HepG2 (cell line): Measurements from ENCODE around the gene FAM117B.

Experiments used
- HHEX ChIP-seq: IDR thresholded peaks from 2 replicates; pipeline ENCODE4 v1.6.1; 2016; ENCODE audit warnings: control low read depth
- SMAD3 ChIP-seq: sonication (generic); formaldehyde crosslinking; IDR thresholded peaks from 2 replicates; pipeline ENCODE4 v1.4.0; 2020; ENCODE audit warnings: missing genetic modification reagents
- TCF12 ChIP-seq, 2 experiments: fragments of 450-650 bp in 1 of 2; sonication (generic) in 1 of 2; formaldehyde crosslinking in 1 of 2; IDR thresholded peaks; 2 replicates each; pipeline versions ENCODE4 v1.6.1 to v1.8.0; 2017 to 2022; ENCODE audit warnings: antibody characterized with exemption in 1 of 2, mild to moderate bottlenecking in 1 of 2, missing genetic modification reagents in 1 of 2, moderate library complexity in 1 of 2
- TF ChIP-seq, protein P1 (sequence below): sonication (generic); formaldehyde crosslinking; IDR thresholded peaks from 2 replicates; pipeline ENCODE4 v1.5.0; 2020; ENCODE audit warnings: mild to moderate bottlenecking, missing genetic modification reagents, moderate library complexity
- TF ChIP-seq, protein P2 (sequence below): sonication (generic); formaldehyde crosslinking; IDR thresholded peaks from 2 replicates; pipeline ENCODE4 v1.4.0; 2020; ENCODE audit warnings: missing genetic modification reagents

DNA sequence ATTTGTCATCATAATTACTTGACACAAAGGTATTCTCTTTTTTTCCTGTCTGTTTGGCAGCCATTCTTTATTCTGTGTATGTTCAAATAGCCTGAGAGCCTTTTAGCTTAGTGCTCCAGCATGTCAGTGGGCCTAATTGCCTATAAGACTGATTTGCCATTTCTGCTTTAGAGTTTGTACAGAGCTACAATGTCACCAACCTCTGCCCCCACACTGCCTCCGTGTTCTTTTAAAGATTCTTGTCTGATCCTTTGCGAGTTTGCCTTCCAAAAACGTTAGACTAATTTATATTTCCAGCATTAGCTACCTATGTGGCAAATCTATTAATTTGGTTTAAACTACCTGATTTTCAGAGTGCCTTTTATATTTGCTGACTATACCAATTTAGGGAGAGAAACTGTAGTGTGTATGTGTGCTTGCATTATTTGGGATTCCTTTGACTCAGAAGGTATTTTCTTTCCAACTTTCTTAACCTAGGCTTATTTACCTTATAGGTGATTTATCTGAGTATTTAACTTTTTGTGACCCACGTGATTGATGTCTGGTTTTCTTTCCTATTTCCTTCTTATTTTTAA, 70.8 kb downstream of the FAM117B start:
- TF ChIP-seq, protein P1, sequence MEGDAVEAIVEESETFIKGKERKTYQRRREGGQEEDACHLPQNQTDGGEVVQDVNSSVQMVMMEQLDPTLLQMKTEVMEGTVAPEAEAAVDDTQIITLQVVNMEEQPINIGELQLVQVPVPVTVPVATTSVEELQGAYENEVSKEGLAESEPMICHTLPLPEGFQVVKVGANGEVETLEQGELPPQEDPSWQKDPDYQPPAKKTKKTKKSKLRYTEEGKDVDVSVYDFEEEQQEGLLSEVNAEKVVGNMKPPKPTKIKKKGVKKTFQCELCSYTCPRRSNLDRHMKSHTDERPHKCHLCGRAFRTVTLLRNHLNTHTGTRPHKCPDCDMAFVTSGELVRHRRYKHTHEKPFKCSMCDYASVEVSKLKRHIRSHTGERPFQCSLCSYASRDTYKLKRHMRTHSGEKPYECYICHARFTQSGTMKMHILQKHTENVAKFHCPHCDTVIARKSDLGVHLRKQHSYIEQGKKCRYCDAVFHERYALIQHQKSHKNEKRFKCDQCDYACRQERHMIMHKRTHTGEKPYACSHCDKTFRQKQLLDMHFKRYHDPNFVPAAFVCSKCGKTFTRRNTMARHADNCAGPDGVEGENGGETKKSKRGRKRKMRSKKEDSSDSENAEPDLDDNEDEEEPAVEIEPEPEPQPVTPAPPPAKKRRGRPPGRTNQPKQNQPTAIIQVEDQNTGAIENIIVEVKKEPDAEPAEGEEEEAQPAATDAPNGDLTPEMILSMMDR (CRISPR knock-in tag): no peak
- no peak for TF ChIP-seq TCF12 (IDR thresholded peaks at IDR 0.05)
- no peak for TF ChIP-seq TCF12 (CRISPR knock-in tag; IDR thresholded peaks at IDR 0.05)
- no peak for TF ChIP-seq SMAD3
- TF ChIP-seq HHEX (CRISPR knock-in tag): no peak
- TF ChIP-seq, protein P2, sequence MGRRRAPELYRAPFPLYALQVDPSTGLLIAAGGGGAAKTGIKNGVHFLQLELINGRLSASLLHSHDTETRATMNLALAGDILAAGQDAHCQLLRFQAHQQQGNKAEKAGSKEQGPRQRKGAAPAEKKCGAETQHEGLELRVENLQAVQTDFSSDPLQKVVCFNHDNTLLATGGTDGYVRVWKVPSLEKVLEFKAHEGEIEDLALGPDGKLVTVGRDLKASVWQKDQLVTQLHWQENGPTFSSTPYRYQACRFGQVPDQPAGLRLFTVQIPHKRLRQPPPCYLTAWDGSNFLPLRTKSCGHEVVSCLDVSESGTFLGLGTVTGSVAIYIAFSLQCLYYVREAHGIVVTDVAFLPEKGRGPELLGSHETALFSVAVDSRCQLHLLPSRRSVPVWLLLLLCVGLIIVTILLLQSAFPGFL: no peak
